IMR-90 (cell line): ENCODE results near the gene B3GNT5. TPM values are rescaled to one million over a fixed set of nuclear protein-coding genes. Genes with fewer than 3 reads are reported as not detected.

Experiments
- ATAC-seq: fragments of 200-7000 bp; cut with Tn5 transposase; 2 replicates; pipeline ENCODE4 v1.9.1; 2020; ENCODE audit warnings: low read depth, mild to moderate bottlenecking, moderate library complexity
- BruUV-seq: library from RNA; stranded (reverse); fragments of 400-500 nt; replicated peaks from 2 replicates; lab custom pipeline; 2021; lab: Mats Ljungman, UMichigan
- CTCF ChIA-PET: fragments of 300-600 bp; formaldehyde crosslinking; extraction: SDS; loops from one replicate; lab custom pipeline; 2021; ENCODE audit warnings: antibody characterized with exemption; lab: Yijun Ruan, JAX
- POLR2A ChIA-PET: fragments of 300-600 bp; sonication (Branson Sonifier 250); formaldehyde crosslinking; loops from one replicate; lab custom pipeline; 2022; ENCODE audit warnings: antibody characterized with exemption; ENCODE audit not compliant: unreplicated experiment; lab: Charles Lee
- DNase-seq: peaks from one replicate; pipeline ENCODE4 v3.0.0; 2013
- H2AFZ ChIP-seq: replicated peaks from 2 replicates; pipeline ENCODE3; 2013; ENCODE audit warnings: low read length, mild to moderate bottlenecking; ENCODE audit not compliant: poor library complexity
- H2AK5ac ChIP-seq: 2 replicates; pipeline ENCODE4 v1.6.1; 2013; ENCODE audit warnings: low read depth, low read length, inconsistent platforms
- H2AK9ac ChIP-seq: replicated peaks from 2 replicates; pipeline ENCODE3; 2013; ENCODE audit warnings: mild to moderate bottlenecking, low read depth, low read length, moderate library complexity; ENCODE audit not compliant: poor library complexity
- H2BK120ac ChIP-seq: 2 replicates; pipeline ENCODE4 v1.6.1; 2013; ENCODE audit warnings: low read depth, low read length, inconsistent platforms
- H2BK15ac ChIP-seq: 3 replicates; pipeline ENCODE4 v1.6.1; 2013; ENCODE audit warnings: low read depth, low read length, inconsistent platforms
- H2BK20ac ChIP-seq: 2 replicates; pipeline ENCODE4 v1.6.1; 2013; ENCODE audit warnings: low read depth, mild to moderate bottlenecking, inconsistent platforms, low read length, moderate library complexity
- H2BK5ac ChIP-seq: 2 replicates; pipeline ENCODE4 v1.6.1; 2013; ENCODE audit warnings: mild to moderate bottlenecking, low read depth, low read length, inconsistent platforms; ENCODE audit not compliant: poor library complexity, severe bottlenecking
- H3K14ac ChIP-seq: replicated peaks from 2 replicates; pipeline ENCODE4 v1.6.1; 2013; ENCODE audit warnings: low read depth, low read length, inconsistent platforms
- H3K18ac ChIP-seq: 2 replicates; pipeline ENCODE4 v1.6.1; 2013; ENCODE audit warnings: low read depth, low read length, control low read depth
- H3K23ac ChIP-seq: 2 replicates; pipeline ENCODE4 v1.6.1; 2013; ENCODE audit warnings: low read depth, low read length, inconsistent platforms
- H3K27ac ChIP-seq: 2 replicates; pipeline ENCODE4 v1.5.1; 2013; ENCODE audit warnings: mild to moderate bottlenecking, control low read depth, low read length; ENCODE audit not compliant: insufficient read depth
- H3K27me3 ChIP-seq: 2 replicates; pipeline ENCODE4 v1.6.1; 2013; ENCODE audit warnings: low read length; ENCODE audit not compliant: control insufficient read depth, insufficient read depth
- H3K36me3 ChIP-seq: 2 replicates; pipeline ENCODE4 v1.6.1; 2013; ENCODE audit warnings: low read length, mixed read lengths; ENCODE audit not compliant: control insufficient read depth, insufficient read depth
- H3K4ac ChIP-seq: 2 replicates; pipeline ENCODE4 v1.6.1; 2013; ENCODE audit warnings: low read depth, low read length, inconsistent platforms
- H3K4me1 ChIP-seq: 2 replicates; pipeline ENCODE4 v1.6.1; 2013; ENCODE audit warnings: low read length, mixed read lengths; ENCODE audit not compliant: control insufficient read depth, insufficient read depth
- H3K4me2 ChIP-seq: 2 replicates; pipeline ENCODE4 v1.6.1; 2013; ENCODE audit warnings: low read depth, mild to moderate bottlenecking, control low read depth, low read length, moderate library complexity
- H3K4me3 ChIP-seq: 2 replicates; pipeline ENCODE4 v1.5.1; 2013; ENCODE audit warnings: low read depth, mild to moderate bottlenecking, control low read depth, low read length, moderate library complexity; ENCODE audit not compliant: insufficient read depth
- H3K56ac ChIP-seq: 2 replicates; pipeline ENCODE4 v1.6.1; 2013; ENCODE audit warnings: low read length, inconsistent platforms; ENCODE audit not compliant: insufficient read depth; ENCODE audit errors: extremely low read depth
- H3K79me1 ChIP-seq, 2 experiments: 2 replicates each; pipeline ENCODE4 v1.6.1; 2013; ENCODE audit warnings: low read length in 2 of 2, inconsistent platforms in 1 of 2, low read depth in 1 of 2
- H3K9ac ChIP-seq: 2 replicates; pipeline ENCODE4 v1.6.1; 2013; ENCODE audit warnings: low read depth, low read length, control low read depth
- H3K9me1 ChIP-seq: 2 replicates; pipeline ENCODE4 v1.6.1; 2013; ENCODE audit warnings: low read length, inconsistent platforms; ENCODE audit not compliant: insufficient read depth
- H3K9me3 ChIP-seq: 2 replicates; pipeline ENCODE4 v1.6.1; 2013; ENCODE audit warnings: low read length; ENCODE audit not compliant: control insufficient read depth, insufficient read depth
- H4K20me1 ChIP-seq: 2 replicates; pipeline ENCODE4 v1.6.1; 2013; ENCODE audit warnings: low read length, inconsistent platforms; ENCODE audit not compliant: insufficient read depth
- H4K5ac ChIP-seq: 2 replicates; pipeline ENCODE4 v1.6.1; 2013; ENCODE audit warnings: mild to moderate bottlenecking, low read depth, low read length, control low read depth
- H4K8ac ChIP-seq, 2 experiments: 2 replicates each; pipeline ENCODE4 v1.6.1; 2013; ENCODE audit warnings: low read depth in 2 of 2, low read length in 2 of 2, control low read depth in 1 of 2, inconsistent platforms in 1 of 2
- H4K91ac ChIP-seq: 2 replicates; pipeline ENCODE4 v1.6.1; 2013; ENCODE audit warnings: low read depth, low read length, inconsistent platforms; ENCODE audit not compliant: insufficient read depth
- CHD1 ChIP-seq: IDR thresholded peaks from 2 replicates; pipeline ENCODE4 v1.6.1; 2012; ENCODE audit warnings: low read depth, low read length, improper control_type of control experiment
- FOS ChIP-seq: fragments of 150-350 bp; IDR thresholded peaks from 2 replicates; pipeline ENCODE4 v1.6.1; 2016; ENCODE audit warnings: low read depth, low read length
- MAFK ChIP-seq: IDR thresholded peaks from 2 replicates; pipeline ENCODE4 v1.6.1; 2012; ENCODE audit warnings: low read depth, low read length, improper control_type of control experiment
- MAZ ChIP-seq: IDR thresholded peaks from 2 replicates; pipeline ENCODE4 v1.6.1; 2012; ENCODE audit warnings: low read depth, mild to moderate bottlenecking, low read length, improper control_type of control experiment, moderate library complexity, borderline replicate concordance
- MXI1 ChIP-seq: IDR thresholded peaks from 2 replicates; pipeline ENCODE4 v1.6.1; 2012; ENCODE audit warnings: low read depth, mild to moderate bottlenecking, low read length, moderate library complexity, borderline replicate concordance
- POLR2A ChIP-seq: IDR thresholded peaks from 2 replicates; pipeline ENCODE4 v1.6.1; 2012; ENCODE audit warnings: mild to moderate bottlenecking, low read depth, low read length
- RCOR1 ChIP-seq: IDR thresholded peaks from 2 replicates; pipeline ENCODE4 v1.6.1; 2012; ENCODE audit warnings: mild to moderate bottlenecking, low read length, improper control_type of control experiment; ENCODE audit not compliant: insufficient replicate concordance
- SMC3 ChIP-seq: fragments of 150-350 bp; IDR thresholded peaks from 2 replicates; pipeline ENCODE4 v1.6.1; 2016; ENCODE audit warnings: low read depth, mild to moderate bottlenecking, antibody characterized with exemption, low read length, moderate library complexity
- WGBS, 2 experiments: methylation state at CpG; one replicate each; pipeline versions ENCODE4 v1.1.5 to v1.1.7; 2013; ENCODE audit warnings: missing lambda C conversion rate in 2 of 2; ENCODE audit not compliant: insufficient read length in 1 of 2; ENCODE audit errors: extremely low coverage in 2 of 2; 5-methylcytosine and 5-hydroxymethylcytosine counted together
- dilution Hi-C: fragments of 300-500 bp; cut with HindIII; formaldehyde crosslinking; loops from one replicate; pipeline ENCODE4 v1.14.3; 2018; ENCODE audit warnings: low sequenced_read_pairs; ENCODE audit not compliant: unreplicated experiment
- in situ Hi-C: fragments of 300-500 bp; cut with MboI; formaldehyde crosslinking; loops from 3 replicates; pipeline ENCODE4 v1.14.3; 2019; ENCODE audit warnings: low sequenced_read_pairs, inconsistent platforms, mixed read lengths
- intact Hi-C: fragments of 100-400 bp; cut with micrococcal nuclease; formaldehyde crosslinking; loops from 2 replicates; pipeline ENCODE4 v1.10.0; 2022
- polyA plus RNA-seq, 3 experiments: library from polyadenylated mRNA; depleted of rRNA; stranded (reverse); fragments of >200 nt; gene quantifications; 2 replicates each; pipeline ENCODE4 v1.2.3, GENCODE V29; 2012; ENCODE audit warnings: low replicate concordance in 1 of 3
- total RNA-seq: library from RNA; depleted of rRNA; stranded (reverse); fragments of >200 nt; gene quantifications from 2 replicates; pipeline ENCODE4 v1.2.3, GENCODE V29; 2012
- TF ChIP-seq, protein P1 (sequence below): fragments of 150-350 bp; IDR thresholded peaks from 2 replicates; pipeline ENCODE4 v1.6.1; 2017; ENCODE audit warnings: mild to moderate bottlenecking, antibody characterized with exemption, low read length, low read depth
- TF ChIP-seq, protein P2 (sequence below): conservative IDR thresholded peaks from 2 replicates; pipeline ENCODE4 v1.5.1; 2012; ENCODE audit warnings: mild to moderate bottlenecking, low read depth, low read length, improper control_type of control experiment

B3GNT5 gene
- total and polyA plus RNA-seq, 2 of the 4 experiments (the other 2 are of a cell fraction), result 1.6 to 3.4 TPM

DNA sequence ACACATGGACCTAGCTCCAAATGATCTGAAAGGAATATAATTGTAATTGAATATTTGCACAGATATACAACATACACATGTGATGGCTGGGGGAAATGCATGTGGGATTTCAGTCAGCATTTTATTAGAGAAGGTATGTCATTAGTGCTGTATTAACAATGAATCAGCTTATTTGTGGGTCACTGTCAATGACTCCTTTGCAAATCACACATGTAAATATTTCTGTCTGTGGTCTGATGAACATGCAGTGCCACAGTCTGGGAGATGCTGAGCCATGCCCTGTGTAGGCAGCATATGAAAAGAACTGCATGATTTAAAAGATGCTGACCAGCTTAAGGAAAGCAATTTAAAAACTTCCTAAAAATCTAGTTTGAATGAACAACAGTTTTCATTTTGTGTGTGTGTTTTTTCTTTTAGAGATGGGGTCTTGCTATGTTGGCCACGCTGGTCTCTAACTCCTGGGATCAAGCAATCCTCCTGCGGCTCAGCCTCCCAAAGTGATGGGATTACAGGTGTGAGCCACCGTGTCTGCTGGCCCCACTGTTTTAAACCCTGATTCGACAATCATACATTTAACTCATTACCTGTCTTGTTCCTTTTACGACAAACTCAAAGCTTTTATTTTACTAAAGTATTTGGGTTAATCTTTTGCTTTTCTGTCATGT, 803 bp upstream of the B3GNT5 start:
- no peak overlapping the region for H2AK5ac ChIP-seq
- no peak overlapping the region for H2BK120ac ChIP-seq
- no peak overlapping the region for H3K4ac ChIP-seq
- H2AFZ ChIP-seq, result no peak overlapping the region
- no peak overlapping the region for H2BK15ac ChIP-seq
- no peaks in the 10 kb centered on the region for H4K20me1 ChIP-seq
- WGBS, 2 experiments, result no CpG with 5 or more reads among the region's 5 CpGs
- H2BK5ac ChIP-seq, result no peak overlapping the region
- no peak overlapping the region for H3K23ac ChIP-seq
- no peak for DNase-seq
- BruUV-seq, result no TSS peak
- H3K14ac ChIP-seq, result no peak overlapping the region
- H3K9me1 ChIP-seq, result no peaks in the 10 kb centered on the region
- no peak overlapping the region for H3K4me3 ChIP-seq
- peaks cover 5% of the 10 kb centered on the region for H3K9me3 ChIP-seq
- H3K27me3 ChIP-seq, result peaks cover 36% of the 10 kb centered on the region
- no peak overlapping the region for H4K8ac ChIP-seq
- H3K9ac ChIP-seq, result no peak overlapping the region
- no peak overlapping the region for H2AK9ac ChIP-seq
- H4K91ac ChIP-seq, result no peak overlapping the region
- ATAC-seq, result no peak
- H3K18ac ChIP-seq, result no peak overlapping the region
- H3K36me3 ChIP-seq, result no peaks in the 10 kb centered on the region
- intact Hi-C loops (loop anchor here (5.0 kb wide), 2 partner anchors 130 kb away; no protein-coding TSS in a partner anchor), dilution Hi-C loops (no loop called here), in situ Hi-C loops (no loop called here)
- no peaks in the 10 kb centered on the region for H3K4me1 ChIP-seq
- H3K4me2 ChIP-seq, result no peak overlapping the region
- no peak overlapping the region for H3K56ac ChIP-seq
- TF ChIP-seq MAFK (no peak), MXI1 (no peak), RCOR1 (no peak), MAZ (no peak), FOS (no peak), POLR2A (no peak), SMC3 (no peak), CHD1 (no peak)
- TF ChIP-seq, protein P1, sequence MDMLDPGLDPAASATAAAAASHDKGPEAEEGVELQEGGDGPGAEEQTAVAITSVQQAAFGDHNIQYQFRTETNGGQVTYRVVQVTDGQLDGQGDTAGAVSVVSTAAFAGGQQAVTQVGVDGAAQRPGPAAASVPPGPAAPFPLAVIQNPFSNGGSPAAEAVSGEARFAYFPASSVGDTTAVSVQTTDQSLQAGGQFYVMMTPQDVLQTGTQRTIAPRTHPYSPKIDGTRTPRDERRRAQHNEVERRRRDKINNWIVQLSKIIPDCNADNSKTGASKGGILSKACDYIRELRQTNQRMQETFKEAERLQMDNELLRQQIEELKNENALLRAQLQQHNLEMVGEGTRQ, result no peak
- TF ChIP-seq, protein P2, sequence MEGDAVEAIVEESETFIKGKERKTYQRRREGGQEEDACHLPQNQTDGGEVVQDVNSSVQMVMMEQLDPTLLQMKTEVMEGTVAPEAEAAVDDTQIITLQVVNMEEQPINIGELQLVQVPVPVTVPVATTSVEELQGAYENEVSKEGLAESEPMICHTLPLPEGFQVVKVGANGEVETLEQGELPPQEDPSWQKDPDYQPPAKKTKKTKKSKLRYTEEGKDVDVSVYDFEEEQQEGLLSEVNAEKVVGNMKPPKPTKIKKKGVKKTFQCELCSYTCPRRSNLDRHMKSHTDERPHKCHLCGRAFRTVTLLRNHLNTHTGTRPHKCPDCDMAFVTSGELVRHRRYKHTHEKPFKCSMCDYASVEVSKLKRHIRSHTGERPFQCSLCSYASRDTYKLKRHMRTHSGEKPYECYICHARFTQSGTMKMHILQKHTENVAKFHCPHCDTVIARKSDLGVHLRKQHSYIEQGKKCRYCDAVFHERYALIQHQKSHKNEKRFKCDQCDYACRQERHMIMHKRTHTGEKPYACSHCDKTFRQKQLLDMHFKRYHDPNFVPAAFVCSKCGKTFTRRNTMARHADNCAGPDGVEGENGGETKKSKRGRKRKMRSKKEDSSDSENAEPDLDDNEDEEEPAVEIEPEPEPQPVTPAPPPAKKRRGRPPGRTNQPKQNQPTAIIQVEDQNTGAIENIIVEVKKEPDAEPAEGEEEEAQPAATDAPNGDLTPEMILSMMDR, result no peak
- ChIA-PET CTCF (no interaction called here), POLR2A (no interaction called here)
- no peak overlapping the region for H4K5ac ChIP-seq
- H2BK20ac ChIP-seq, result no peak overlapping the region
- H3K79me1 ChIP-seq, result peaks cover 0 to 4% of the 10 kb centered on the region in 2 experiments; a peak in 1 of 4 replicates
- H3K27ac ChIP-seq, result no peak overlapping the region
